Measurements from ENCODE around the gene KAZN.

The KAZN gene

DNA sequence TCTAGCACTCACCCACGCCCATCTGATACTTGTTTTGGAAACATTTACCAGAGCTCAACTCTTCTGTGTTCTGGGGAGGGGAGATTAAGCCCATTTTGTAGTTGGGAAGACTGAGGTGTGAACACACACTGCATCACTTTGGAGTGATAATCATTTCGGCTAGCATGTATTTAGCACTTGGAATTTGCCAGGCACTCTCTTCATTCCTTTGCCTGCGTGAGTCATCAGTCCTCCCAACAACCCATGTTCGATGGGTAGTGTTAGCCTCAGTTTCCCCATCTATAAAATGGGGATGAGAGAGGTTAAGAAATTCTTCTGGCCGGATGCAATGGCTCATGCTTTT lies 372.3 kb downstream of the KAZN start:
- DNase-seq (ENCODE audit: low read depth): no peak
- no peak overlapping the region for H3K4me3 ChIP-seq (ENCODE audit: low read depth, low read length)
- no peak for TF ChIP-seq CTCF (IDR thresholded peaks at IDR 0.05; ENCODE audit: insufficient read depth, low read depth, low read length, missing control alignments)

DNA sequence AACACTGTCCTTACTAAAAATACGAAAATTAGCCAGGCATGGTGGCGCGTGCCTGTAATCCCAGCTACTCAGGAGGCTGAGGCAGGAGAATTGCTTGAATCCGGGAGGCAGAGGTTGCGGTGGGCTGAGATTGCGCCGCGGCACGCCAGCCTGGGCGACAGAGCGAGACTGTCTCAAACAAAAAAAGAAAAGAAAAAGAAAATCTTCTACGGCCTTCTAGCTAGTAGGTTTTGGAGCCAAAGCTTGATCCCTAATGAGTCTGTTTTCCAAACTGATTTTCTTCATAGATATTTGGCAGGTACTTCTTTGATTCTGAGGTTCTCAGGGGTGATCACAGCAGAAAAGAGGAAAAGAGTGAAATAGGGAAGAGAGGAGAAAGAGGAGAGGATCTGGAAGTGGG lies 372.7 kb downstream of the KAZN start:
- H3K4me3 ChIP-seq (ENCODE audit: low read depth, low read length): no peak overlapping the region
- TF ChIP-seq CTCF (IDR thresholded peaks at IDR 0.05; ENCODE audit: insufficient read depth, low read depth, low read length, missing control alignments): no peak
- no peak for DNase-seq (ENCODE audit: low read depth)

GRCh38 chr1:14972107-14972506 lies 373.6 kb downstream of the KAZN start:
- H3K4me3 ChIP-seq (ENCODE audit: low read depth, low read length): no peak overlapping the region
- DNase-seq (ENCODE audit: low read depth): no peak
- no peak for TF ChIP-seq CTCF (IDR thresholded peaks at IDR 0.05; ENCODE audit: insufficient read depth, low read depth, low read length, missing control alignments)

- no peak for TF ChIP-seq CTCF (IDR thresholded peaks at IDR 0.05; ENCODE audit: insufficient read depth, low read depth, low read length, missing control alignments)
- H3K4me3 ChIP-seq (ENCODE audit: low read depth, low read length): no peak overlapping the region
- DNase-seq (ENCODE audit: low read depth): no peak
Observed at GRCh38 chr1:14973773-14974172, 375.3 kb downstream of the KAZN start.

DNA sequence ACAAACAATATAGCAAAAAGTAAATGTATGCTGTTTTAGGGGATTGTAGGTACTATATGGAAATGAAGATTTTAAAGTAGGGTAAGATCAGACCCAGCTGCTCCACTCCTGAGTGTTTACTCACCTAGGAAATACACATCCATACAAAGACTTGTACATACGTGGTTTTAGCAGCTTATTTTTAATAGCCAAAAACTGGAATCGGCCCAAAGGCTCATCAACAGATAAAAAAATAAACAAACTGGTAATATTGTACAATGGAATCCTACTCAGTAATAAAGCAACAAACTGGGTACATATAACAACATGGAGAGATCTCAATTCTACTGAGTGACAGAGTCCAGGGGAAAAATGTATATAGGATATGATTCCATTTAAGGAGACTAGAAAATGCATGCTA lies 375.9 kb downstream of the KAZN start:
- no peak for DNase-seq (ENCODE audit: low read depth)
- TF ChIP-seq CTCF (IDR thresholded peaks at IDR 0.05; ENCODE audit: insufficient read depth, low read depth, low read length, missing control alignments): no peak
- H3K4me3 ChIP-seq (ENCODE audit: low read depth, low read length): no peak overlapping the region

DNA sequence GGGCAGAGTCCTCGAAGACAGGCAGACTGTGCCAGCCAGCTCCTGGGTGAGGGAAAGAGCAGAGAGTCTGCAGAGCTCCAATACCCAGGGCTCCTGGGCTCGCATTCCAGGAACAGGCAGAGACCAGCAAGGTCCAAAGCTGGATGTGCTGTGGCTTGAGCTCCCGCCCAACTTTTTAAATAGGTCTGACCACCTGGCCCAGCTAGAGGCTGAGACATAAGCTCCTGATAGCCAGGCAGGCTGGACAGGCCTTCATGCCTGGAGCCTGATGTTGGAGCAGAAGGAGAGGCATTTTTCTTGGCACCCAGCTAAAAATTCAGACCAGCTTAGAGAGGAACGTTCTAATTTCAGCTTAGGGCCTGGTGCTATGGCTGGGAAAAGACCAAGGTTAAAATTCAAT lies 376.6 kb downstream of the KAZN start:
- H3K4me3 ChIP-seq (ENCODE audit: low read depth, low read length): no peak overlapping the region
- no peak for DNase-seq (ENCODE audit: low read depth)
- TF ChIP-seq CTCF (IDR thresholded peaks at IDR 0.05; ENCODE audit: insufficient read depth, low read depth, low read length, missing control alignments): no peak

GRCh38 chr1:14976256-14976655 lies 377.8 kb downstream of the KAZN start:
- no peak for DNase-seq (ENCODE audit: low read depth)
- H3K4me3 ChIP-seq (ENCODE audit: low read depth, low read length): no peak overlapping the region
- TF ChIP-seq CTCF (IDR thresholded peaks at IDR 0.05; ENCODE audit: insufficient read depth, low read depth, low read length, missing control alignments): no peak
